Amniotic stem cell (primary cell): ENCODE data around the gene RHNO1.

Experiments
- DNase-seq: peaks from one replicate; lab custom pipeline; 2025; lab: John Stamatoyannopoulos, UW

The RHNO1 gene

DNA sequence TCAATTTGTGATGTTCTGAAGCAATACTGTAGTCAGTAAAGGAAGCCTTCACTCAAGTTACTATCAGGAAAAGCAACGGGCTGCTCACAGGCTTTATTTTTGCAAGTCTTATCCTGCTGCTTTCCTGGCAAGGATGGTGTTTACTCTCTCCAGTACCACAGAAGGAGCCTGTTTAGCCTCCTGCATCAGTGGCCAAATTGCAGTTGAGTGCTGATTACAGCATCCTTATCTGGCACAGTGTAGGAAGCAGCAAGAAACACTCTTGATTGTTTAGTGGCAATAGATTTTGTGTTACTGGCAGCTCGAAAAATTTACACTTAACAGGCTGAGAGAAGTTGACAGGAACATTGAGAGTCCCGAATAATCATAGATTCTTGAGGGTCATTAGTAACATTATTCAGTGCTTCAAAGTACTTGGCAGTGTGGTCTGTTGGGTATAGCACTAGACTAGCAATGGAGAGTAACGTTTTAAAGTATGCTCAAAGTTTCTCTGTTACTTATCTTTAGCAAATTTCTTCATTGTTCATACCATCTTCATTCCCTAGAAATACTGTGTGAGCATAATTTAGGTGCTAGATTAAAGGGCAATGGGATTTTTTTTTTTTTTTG is 25.4 kb downstream of the RHNO1 start:
- no peak for DNase-seq

DNA sequence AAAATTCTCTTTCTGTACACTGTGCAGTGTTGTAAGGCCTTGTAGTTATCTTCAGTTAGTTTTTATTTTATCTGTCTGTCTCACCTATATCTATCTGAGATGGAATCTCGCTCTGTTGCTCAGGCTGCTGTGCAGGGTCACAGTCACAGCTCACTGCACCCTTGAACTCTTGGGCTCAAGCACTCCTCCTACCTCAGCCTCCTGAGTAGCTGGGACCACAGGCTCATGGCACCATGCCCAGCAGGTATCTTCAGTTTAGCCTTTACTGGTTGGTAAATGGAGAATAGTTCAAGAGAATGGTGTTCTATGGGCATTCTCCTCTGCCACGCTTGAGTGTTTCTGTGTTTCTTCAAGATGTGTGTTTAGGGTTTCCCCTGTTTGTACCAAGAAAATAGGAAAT is 27.2 kb downstream of the RHNO1 start:
- DNase-seq = no peak

DNA sequence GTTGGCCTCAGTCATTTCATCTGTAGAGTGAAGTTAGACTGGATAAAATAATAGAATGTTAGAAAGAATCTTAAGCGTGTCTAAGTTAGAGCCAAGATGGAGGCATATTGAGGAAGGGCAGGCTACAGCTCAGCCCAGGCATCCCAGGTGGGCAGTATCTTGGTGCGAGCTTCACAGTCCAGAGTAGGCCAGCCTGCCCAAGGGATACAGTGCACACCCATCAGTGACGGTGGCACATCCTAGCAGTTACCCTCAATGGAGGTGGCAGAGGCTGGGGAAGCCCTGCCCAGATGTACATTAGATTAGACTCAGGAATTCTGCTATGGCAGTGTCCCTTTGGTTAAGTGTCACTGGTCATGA is 35.2 kb downstream of the RHNO1 start:
- no peak for DNase-seq

DNA sequence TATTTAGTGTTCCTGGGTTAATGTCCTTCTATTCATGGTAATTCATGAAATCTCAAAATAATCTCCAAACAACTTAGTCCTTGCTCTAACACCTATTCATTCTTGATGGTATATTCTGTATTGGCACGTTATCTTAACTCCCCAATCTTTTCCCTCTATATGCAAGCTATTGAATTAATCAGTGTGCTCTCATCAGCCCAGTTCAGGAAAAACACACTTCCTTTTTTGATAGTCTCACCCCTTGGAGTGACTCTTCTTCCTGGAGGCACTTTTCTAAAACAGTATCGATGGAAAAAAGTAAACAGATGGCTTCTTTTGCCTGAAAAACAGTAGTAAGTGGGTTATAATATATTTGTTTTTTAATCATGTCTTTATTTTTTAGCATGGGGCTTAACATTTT is 42.2 kb downstream of the RHNO1 start:
- DNase-seq = no peak

DNA sequence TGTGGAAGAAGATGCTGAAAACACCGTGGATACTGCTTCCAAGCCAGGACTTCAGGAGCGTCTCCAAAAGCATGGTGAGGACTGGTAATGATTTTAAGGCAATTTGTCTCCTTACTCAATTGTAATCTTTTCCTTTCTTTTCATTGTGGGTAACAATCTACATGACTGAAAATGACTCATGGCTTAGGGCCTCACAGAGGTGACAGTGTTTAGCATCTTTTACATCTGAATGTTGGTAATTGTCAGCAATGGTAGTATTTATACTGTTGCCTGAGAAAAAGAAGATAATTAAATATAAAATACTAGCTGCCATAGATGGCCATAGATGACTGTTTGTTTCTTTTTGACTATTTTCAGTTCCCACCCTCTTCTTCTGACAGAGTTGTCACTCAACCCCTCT is 45.3 kb downstream of the RHNO1 start:
- DNase-seq = no peak

DNA sequence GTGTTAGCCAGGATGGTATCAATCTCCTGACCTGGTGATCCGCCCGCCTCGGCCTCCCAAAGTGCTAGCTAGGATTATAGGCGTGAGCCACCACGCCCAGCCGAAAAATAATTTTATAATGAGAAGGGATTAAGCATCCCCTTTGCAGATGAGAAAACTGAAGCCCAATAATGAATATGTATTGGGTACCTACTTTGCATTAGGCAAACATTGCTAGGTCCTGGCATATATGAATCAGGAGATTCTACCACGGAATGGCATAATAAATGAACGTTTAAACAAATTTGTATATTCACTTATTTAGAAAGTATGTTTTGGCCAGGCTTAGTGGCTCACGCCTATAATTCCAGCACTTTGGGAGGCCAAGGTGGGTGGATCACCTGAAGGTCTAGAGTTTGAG is 46.0 kb downstream of the RHNO1 start:
- no peak for DNase-seq

DNA sequence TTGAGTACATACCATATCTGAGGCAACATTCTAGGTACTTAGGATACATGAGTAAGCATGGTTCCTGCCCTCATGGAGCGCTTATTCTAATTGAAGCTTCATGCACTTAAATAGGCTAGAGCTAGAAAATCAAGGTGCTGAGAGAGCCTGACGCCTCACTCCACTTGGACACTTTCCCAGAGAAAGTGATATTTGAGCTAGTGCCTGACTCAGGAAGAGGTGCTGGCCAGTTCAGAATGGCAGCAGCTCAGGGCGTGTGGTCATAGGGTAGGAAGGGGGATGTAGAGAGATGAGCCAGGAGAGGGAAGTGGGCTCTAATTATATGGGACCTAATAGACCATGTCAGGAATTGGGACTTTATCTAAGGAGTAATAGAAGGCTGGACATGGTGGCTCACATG is 47.0 kb downstream of the RHNO1 start:
- DNase-seq = no peak

DNA sequence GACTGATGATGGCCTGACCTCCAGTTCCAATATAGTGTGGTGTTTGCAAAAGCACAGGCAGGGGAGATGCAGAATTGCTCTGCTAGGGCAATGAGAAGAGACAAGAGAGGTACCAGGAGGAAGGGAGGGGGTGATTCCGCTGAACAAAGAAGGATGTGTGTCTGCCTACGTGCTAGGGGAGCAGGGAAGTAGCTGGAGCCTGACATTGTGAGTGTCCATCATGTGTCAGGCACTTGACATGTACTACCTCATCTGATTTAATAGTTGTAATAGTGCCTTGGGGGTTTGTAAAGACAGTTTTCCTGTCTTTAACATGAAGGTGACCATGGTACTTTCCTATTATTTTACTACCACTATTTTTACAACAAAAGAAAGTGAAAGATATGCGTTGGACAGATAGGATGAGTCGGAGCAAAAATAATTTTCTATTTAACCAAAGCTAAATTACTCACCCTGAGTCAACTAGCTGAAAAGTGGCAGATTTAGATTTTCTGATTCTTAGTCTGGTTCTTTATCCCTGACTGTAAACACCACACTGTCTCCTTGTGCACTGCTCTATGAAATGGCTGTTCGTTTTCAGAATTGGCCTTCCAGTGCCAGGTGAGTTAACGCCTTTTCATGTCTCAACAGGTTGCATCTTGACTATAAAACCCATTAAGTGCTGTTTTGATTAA is 48.4 kb downstream of the RHNO1 start:
- DNase-seq = no peak

DNA sequence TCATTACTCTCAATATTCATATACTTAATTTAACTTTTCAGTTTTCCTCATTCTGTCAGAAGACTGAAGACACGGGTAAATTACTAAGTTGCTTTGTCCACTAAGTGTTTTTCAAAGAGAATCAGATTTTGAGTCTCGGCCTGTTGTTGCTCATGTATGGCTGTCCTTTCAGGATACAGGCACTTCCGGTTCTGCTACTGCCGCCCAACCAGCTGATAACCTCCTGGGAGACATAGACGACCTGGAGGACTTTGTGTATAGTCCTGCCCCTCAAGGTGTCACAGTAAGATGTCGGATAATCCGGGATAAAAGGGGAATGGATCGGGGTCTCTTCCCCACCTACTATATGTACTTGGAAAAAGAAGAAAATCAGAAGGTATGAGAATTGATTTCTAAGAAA is 53.8 kb downstream of the RHNO1 start:
- DNase-seq = no peak

DNA sequence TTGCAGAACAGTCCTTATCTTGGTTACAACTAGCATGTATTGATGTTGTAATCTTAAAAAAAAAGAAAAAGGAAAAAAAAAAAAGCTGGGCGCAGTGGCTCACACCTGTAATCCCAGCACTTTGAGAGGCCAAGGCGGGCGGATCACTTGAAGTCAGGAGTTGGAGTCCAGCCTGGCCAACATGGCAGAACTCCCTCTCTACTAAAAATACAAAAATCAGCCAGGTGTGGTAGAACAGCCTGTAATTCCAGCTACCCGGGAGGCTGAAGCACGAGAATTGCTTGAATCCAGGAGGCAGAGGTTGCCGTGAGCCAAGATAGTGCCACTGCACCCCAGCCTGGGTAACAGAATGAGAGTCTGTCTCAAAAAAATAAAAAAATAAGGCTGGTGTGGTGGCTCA is 56.6 kb downstream of the RHNO1 start:
- DNase-seq = no peak

DNA sequence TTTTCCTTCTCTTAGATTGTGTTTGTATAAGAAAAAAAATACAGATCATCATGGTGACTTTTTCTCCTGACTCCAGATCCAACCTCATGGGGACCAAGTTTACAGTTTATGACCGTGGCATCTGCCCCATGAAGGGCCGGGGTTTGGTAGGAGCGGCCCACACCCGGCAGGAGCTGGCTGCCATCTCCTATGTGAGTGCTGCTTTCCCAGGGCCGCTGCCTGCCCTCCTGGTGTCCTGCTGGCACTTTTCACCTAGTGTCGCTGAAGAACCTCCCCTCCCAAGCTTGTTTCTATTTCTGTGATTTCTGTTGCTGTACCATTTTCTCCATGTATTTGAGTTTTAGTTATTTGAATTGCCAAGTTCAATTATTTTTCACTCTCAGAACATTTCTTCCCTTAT is 57.3 kb downstream of the RHNO1 start:
- DNase-seq = no peak

DNA sequence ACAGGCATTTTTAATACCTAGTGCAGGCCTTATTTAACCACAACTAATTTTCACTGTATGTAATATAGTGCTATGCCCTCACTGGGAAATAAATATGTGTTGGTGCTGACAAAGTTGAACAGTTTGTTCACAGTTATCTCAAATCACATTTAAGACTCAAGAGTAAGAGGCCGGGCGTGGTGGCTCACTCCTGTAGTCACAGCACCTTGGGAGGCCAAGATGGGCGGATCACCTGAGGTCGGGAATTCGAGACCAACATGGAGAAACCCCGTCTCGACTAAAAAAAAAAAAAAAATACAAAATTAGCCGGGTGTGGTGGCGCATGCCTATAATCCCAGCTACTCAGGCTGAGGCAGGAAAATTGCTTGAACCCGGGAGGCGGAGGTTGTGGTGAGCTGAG is 59.3 kb downstream of the RHNO1 start:
- no peak for DNase-seq

DNA sequence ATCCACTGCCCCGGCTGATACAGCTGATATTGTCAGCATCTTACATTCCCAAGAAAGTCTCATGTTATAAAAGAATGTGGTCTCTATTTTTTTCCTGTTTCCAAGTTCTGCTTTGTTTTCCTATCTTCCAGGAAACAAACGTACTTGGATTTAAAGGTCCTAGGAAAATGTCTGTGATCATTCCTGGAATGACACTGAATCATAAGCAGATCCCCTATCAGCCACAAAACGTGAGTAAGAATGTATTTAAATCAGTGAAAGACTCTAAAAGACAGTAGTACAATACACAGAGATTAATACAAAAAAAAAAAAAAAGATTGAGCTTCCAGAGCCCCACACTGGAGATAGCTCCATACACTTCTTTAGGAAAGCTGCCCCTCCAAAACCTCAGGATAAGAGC is 60.5 kb downstream of the RHNO1 start:
- DNase-seq = no peak
